GM19372 (cell line): ENCODE data around the gene SLC6A17.

Experiments used
- ATAC-seq: cut with Tn5 transposase; IDR thresholded peaks from one replicate; pipeline ENCODE4 v1.9.1; 2021; ENCODE audit warnings: mild to moderate bottlenecking, low read depth, moderate library complexity; ENCODE audit not compliant: unreplicated experiment

Gene SLC6A17

GRCh38 chr1:110215621-110216515 lies 65.6 kb downstream of the SLC6A17 start:
- ATAC-seq: no peak

DNA sequence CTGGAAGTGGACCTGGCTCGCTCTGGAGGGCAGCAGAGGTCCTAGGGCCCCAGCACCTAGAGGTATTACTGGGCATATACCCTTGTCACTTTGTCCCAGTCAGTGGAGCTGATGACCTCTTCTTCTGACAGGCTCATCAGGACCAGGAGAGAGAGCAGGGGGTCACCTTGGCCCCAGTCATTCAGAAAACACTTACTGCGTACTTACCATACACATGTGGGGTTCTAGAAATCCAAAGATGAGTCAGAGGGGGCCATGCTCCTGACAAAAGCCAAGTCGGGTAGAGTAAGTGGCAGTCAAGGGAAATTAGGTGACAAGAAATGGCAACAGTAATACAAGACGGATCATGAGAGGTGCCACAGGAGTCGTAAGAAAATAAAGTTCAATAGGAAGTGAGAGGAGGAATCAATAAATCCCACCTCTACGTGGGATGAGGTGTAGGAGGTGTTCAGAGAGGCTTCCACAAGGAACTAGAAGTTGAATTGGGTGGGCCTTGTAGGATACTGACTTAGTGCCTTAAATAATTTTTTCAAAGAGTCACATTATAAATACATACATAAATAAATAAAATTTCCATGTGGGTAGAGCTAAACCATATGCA lies 66.7 kb downstream of the SLC6A17 start:
- no peak for ATAC-seq

DNA sequence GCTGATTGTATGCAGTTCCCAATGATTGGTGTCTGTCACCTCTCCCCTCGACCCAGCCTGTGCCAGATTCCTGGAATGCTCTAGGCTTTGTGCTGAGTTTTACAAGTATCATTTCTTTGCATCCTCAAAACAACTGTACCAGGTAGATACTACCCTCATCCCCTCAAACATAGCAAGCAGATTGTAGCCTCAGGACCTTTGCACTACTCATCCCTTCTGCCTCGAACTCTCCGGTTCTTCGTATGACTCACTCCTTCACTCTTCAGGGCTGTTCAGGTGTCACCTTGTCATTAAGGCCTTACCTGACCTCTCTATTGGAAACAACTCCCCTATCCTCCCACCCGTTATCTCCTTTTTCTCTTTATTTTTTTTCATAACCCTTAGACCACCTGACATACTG lies 67.8 kb downstream of the SLC6A17 start:
- no peak for ATAC-seq

GRCh38 chr1:110218739-110219138 lies 68.4 kb downstream of the SLC6A17 start:
- ATAC-seq: no peak

DNA sequence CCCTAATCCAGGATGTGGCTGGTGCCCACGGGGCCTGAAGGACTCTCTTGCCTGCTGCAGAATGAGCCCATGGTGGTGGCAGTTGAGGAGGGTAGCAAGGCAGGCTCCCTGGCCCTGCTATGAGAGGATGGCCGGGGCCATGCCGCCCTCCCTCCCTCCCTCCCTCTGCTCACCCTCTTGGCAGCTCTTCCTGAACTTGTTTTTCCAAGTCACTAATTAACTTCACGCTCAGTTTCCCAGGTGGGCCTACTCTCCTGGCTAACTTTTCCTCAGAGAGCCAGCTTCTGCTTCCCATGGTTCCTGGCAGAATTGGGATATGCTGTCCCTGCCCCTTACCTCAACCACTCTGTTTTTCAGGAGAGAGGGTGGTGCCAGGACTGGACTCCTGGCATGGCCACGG lies 70.0 kb downstream of the SLC6A17 start:
- no peak for ATAC-seq

DNA sequence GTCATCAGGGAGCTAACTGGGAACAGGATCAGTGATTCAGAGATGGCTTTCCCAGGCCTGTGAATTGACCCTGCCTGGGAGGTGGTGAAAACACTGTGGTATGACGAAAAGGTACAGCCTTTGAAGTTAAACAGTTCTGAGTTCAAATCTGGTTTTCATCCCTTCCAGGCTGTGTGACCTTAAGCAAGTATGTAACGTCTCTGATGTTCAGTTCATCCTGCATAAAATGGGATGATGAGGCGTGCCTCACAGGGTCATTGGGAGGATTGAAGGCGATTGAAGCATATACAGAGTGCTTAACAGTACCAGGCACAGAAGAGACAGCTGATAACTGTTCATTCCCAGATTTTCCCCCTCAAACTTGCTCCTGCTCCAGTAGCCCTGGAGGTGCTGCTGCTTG lies 70.8 kb downstream of the SLC6A17 start:
- ATAC-seq: no peak

GRCh38 chr1:110223127-110223526 lies 72.8 kb downstream of the SLC6A17 start:
- ATAC-seq: no peak

GRCh38 chr1:110223581-110223980 lies 73.3 kb downstream of the SLC6A17 start:
- no peak for ATAC-seq

DNA sequence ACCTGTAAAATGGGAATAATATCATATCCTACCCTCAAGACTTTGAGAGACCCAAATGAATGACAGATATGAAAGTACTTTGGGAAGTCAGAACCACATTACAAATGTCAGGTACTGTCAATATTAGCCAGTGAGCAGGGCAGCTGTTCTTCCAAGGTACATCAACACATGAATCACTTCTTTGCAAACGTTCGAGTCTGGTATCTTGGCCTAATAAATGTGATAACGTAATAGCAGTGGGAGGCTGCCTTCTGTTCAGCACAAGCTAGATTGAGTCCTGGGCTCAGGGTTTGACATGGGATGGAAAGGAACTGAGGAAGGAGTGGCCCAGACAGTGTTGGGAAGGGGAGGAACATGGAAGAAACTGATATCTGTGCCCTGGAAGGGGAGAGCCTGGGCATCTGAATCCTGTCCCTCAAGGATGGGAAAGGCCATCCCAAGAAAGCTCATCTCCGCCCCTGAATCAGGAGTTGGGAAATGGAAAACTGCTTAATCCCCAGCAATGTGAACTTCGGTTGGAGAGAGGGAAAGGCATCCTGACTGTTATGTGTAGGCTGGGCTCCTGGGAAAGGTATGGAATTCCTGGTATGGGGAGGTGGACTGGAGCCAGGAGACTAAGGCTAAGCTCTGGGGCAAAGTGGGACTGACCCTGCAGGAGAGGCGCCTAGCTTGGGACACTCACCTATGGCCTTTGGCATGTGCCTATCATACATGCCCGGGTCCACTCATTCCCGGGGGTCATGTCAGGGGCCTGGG lies 74.1 kb downstream of the SLC6A17 start:
- no peak for ATAC-seq

DNA sequence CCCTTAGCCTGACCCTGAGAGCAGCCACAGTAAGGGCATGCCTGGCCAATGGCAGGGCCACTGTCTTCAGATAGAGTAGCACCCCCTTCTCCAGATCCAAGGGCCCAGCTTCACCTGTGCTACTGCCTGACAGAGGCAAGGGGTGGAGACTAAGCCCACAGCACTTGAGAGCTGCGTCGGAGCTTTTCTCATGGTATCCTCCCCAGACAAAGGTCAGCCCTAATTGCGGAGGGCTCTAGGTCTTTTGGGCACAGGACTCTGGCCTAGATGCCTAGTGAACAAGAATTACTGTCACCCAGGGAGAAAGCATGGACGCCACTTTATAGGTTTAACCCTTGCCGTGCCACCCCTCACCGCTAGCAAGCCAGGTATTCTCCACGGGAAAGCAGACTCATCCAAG lies 74.9 kb downstream of the SLC6A17 start:
- ATAC-seq: no peak

DNA sequence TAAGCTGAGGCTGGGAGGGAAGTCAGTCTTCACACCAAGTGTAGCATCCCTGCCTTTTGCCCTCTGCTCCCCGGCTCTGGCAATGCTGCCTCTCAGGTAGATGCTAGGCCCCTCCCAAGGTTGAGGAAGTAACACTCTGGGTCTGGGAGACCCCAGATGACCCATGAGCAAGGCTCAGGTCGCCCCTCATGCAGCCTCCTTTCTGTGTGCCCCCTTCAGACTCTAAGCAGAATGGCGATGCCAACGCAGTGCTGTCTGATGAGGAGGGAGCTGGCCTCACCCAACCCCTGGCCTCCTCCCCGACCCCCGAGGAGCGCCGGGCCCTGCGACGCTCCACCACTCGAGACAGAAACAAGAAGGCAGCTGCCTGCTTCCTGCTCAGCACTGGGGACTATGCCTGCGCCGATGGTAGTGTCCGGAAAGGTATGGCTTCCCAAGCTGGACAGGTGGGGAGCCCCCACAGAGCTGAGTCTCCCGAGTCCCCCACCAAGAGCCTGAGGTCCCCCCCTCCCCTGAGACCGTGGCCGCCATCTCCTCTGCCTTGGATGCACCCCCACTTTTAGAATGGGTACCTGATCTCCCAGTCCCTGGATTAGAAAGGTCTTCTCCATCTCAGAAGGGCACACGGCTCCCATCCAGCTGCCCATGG lies 75.6 kb downstream of the SLC6A17 start:
- ATAC-seq: no peak

DNA sequence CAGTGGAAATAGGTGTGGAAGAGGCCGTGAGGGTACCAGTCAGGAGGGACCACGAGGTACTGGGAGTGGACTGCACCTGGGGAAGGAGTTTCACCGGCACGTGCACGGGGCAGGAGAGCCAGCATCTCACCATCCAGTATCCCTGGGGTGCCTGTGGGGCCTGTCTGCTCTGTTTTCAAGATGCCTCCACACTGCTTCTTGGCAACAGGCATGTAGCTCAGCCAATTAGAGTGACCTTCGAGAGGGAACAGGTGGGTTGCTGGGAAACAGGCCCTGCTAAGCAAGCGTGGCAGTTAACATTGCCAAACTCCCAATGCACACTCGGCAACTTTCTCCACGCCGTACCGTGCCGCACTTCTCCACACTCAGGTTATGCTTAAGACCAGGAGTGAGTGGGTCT lies 77.5 kb downstream of the SLC6A17 start:
- no peak for ATAC-seq

DNA sequence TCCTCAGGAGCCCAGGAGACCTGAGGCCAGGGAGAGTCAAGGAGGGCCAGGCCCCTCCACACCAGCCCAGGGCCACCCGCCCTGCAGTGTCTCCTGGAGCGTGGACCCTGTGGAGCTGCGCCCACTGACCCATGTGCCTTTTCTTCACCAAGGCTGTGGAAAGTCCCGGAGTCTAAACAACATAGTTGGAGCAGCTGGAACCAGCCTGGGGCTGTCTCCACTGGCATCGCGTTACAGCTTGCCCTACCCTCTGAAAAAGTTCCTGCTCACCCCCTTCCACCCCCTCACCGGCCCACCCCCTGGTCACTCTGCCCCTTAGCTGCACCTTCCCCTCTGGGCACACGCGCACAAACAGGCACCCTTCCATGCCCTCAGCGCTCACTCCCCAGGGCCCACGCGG lies 78.1 kb downstream of the SLC6A17 start:
- ATAC-seq: no peak

- ATAC-seq: no peak
These were observed 78.6 kb downstream of the SLC6A17 start for GRCh38 chr1:110228869-110229268.

- no peak for ATAC-seq
These were observed 79.2 kb downstream of the SLC6A17 start for GRCh38 chr1:110229348-110230001.

DNA sequence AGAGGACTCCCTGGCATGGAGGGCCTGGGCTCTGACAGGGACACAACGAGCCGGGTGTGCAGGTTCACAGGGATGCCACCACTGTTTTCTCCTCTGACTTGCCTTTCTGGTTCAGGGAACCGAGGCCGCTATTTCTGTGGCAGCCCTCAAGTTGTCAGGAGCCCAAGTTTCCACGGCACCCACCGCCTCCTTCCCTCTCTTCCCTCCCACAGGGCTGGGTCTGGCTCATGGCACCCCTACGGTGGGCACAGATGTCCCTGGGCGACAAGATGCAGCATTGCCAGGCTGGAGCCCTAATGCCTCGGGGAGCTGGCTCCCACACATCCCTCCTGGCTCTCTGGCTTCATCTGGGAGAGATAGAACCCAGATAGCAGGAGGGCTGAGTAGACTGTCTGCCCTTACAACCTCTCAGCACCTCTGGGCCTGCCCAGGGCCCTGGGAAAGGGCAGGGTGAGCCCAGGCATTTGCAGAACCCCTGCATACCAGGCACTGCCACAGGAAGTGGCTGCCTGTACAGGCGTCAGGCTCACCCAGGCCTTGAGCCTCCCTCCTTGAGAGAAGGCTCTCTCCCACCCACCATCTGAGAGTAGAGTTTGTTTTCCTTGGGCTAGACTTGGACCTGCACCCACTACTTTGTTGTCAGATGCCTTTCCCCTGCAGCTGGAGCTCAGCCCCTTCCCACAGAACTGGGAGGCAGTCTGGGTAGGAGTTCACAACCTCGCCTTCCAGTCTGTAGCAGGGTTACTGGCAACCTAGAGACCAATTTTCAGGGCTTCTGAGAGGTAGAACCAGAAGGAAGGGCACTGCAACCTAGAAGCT lies 80.3 kb downstream of the SLC6A17 start:
- no peak for ATAC-seq

DNA sequence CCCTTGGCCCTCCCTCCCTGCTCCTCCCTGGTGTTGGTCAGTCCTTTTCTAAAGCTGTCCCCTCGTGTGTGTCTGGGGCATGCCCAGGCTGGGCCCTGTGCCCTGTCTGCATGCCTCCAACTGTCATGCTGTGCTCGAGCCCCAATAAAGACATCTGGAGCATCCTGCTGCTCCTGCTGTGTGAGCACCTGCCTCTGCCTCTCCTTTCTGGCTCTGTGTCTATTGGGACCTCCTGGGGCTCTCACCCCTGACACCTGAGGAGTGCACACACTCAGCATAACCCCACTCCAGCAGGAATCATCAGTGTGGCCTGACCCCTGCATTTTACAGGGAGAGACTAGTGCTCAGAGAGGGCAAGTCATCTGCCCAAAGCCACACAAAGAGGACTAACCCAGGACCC lies 83.6 kb downstream of the SLC6A17 start:
- ATAC-seq: no peak

DNA sequence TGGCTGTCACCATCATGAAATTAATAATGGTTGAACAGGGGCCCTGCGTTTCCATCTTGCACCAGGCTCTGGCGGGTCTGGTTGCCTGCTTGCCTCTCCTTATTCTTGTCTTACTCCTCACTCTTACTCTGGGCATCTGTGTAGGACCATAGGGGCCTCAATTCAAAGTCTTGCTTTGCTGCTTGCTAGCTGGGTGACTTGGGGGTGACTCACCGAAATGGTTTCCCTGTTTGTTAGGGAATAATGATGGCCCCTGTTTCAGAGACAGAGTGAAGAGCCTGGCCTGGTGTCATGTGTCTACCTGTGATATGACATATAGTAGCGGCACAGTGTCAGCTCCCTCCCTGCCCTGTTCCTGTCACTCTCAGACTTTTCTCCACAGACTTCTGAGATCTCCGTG lies 84.4 kb downstream of the SLC6A17 start:
- ATAC-seq: no peak

- ATAC-seq: no peak
These were observed 85.0 kb downstream of the SLC6A17 start for GRCh38 chr1:110235181-110235833.
